GM12878 (cell line): ENCODE results near the gene SNU13. TPM values are rescaled to one million over a fixed set of nuclear protein-coding genes. Genes with fewer than 3 reads are reported as not detected.

Experiments
- ATAC-seq: fragments of 200-7000 bp; cut with Tn5 transposase; 3 replicates; pipeline ENCODE4 v1.9.1; 2020; ENCODE audit warnings: mild to moderate bottlenecking, moderate library complexity
- BruUV-seq: library from RNA; stranded (reverse); fragments of 400-500 nt; replicated peaks from 2 replicates; lab custom pipeline; 2021; lab: Mats Ljungman, UMichigan
- CTCF ChIA-PET: fragments of 300-600 bp; sonication (Branson Sonifier 250); formaldehyde crosslinking; extraction: SDS; loops from one replicate; lab custom pipeline; 2021; ENCODE audit warnings: inconsistent platforms; lab: Yijun Ruan, JAX
- POLR2A ChIA-PET: fragments of 350-600 bp; formaldehyde crosslinking; extraction: SDS; loops from one replicate; lab custom pipeline; 2021; ENCODE audit warnings: inconsistent platforms; lab: Charles Lee
- RAD21 ChIA-PET: fragments of 300-600 bp; sonication (Branson Sonifier 250); formaldehyde crosslinking; loops from one replicate; lab custom pipeline; 2023; ENCODE audit warnings: antibody characterized with exemption; ENCODE audit not compliant: unreplicated experiment; lab: Charles Lee
- SMC1A ChIA-PET: fragments of 300-600 bp; sonication (Branson Sonifier 250); formaldehyde crosslinking; loops from one replicate; lab custom pipeline; 2023; ENCODE audit not compliant: unreplicated experiment, uncharacterized antibody; lab: Charles Lee
- DNase-seq: peaks from one replicate; pipeline ENCODE4 v3.0.0-alpha.2; 2011; ENCODE audit warnings: low read depth, low spot score
- FAIRE-seq: peaks from 3 replicates; lab custom pipeline; 2011; peaks lifted over from hg19 to GRCh38; lab: Jason Lieb, UNC
- H2AFZ ChIP-seq: 2 replicates; pipeline ENCODE4 v1.6.0; 2011; ENCODE audit warnings: low read depth, low read length, control low read depth; ENCODE audit not compliant: control insufficient read depth
- H3K27ac ChIP-seq: 2 replicates; pipeline ENCODE4 v1.5.1; 2011; ENCODE audit warnings: control low read depth; ENCODE audit not compliant: control insufficient read depth, insufficient read depth
- H3K27me3 ChIP-seq, 2 experiments: replicated peaks in 1 of 2; 2 replicates each; pipeline versions ENCODE4 v1.6.0 to v1.6.1; 2011; ENCODE audit warnings: low read length in 1 of 2; ENCODE audit not compliant: control insufficient read depth in 2 of 2, insufficient read depth in 2 of 2
- H3K36me3 ChIP-seq, 2 experiments: 2 replicates each; pipeline ENCODE4 v1.5.1; 2011; ENCODE audit warnings: low read length in 1 of 2; ENCODE audit not compliant: control insufficient read depth in 2 of 2, insufficient read depth in 2 of 2
- H3K4me1 ChIP-seq: 2 replicates; pipeline ENCODE4 v1.6.1; 2011; ENCODE audit warnings: mild to moderate bottlenecking, low read length, moderate library complexity, mixed read lengths; ENCODE audit not compliant: control insufficient read depth, insufficient read depth
- H3K4me2 ChIP-seq: 2 replicates; pipeline ENCODE4 v1.6.0; 2011; ENCODE audit warnings: control low read depth; ENCODE audit not compliant: control insufficient read depth, insufficient read depth
- H3K4me3 ChIP-seq: fragments of 200-600 bp; sonication (generic); 2 replicates; pipeline ENCODE4 v1.5.1; 2016
- H3K79me2 ChIP-seq: 2 replicates; pipeline ENCODE4 v1.6.0; 2011; ENCODE audit warnings: low read length; ENCODE audit not compliant: control insufficient read depth, insufficient read depth
- H3K9ac ChIP-seq: 2 replicates; pipeline ENCODE4 v1.8.0; 2011; ENCODE audit warnings: low read length, control low read depth, mixed read lengths; ENCODE audit not compliant: control insufficient read depth, insufficient read depth
- H3K9me3 ChIP-seq: replicated peaks from 3 replicates; pipeline ENCODE4 v1.5.1; 2011; ENCODE audit warnings: mild to moderate bottlenecking, low read length; ENCODE audit not compliant: control insufficient read depth, insufficient read depth
- H4K20me1 ChIP-seq: 2 replicates; pipeline ENCODE4 v1.6.0; 2011; ENCODE audit not compliant: control insufficient read depth, insufficient read depth
- CEBPB ChIP-seq, 2 experiments: fragments of 150-350 bp in 1 of 2; IDR thresholded peaks; 2 replicates each; pipeline ENCODE4 v1.6.1; 2012 to 2014; ENCODE audit warnings: low read depth in 2 of 2, low read length in 2 of 2, borderline replicate concordance in 1 of 2, inconsistent platforms in 1 of 2
- NFYB ChIP-seq: IDR thresholded peaks from 2 replicates; pipeline ENCODE4 v1.6.1; 2011; ENCODE audit warnings: low read depth, mild to moderate bottlenecking, low read length, improper control_type of control experiment, moderate library complexity; ENCODE audit not compliant: insufficient read depth
- SP1 ChIP-seq: IDR thresholded peaks from one replicate; pipeline ENCODE4 v1.6.1; 2011; ENCODE audit warnings: low read depth, low read length
- WGBS: methylation state at CpG from one replicate; pipeline ENCODE4 v1.1.6; 2016; ENCODE audit warnings: low lambda C conversion rate; ENCODE audit not compliant: insufficient replicate concordance, insufficient coverage; ENCODE audit errors: missing lambda C conversion rate; 5-methylcytosine and 5-hydroxymethylcytosine counted together
- in situ Hi-C: fragments of 300-500 bp; cut with MboI; formaldehyde crosslinking; loops from 9 replicates; pipeline ENCODE4 v1.14.3; 2018; ENCODE audit warnings: mixed read lengths
- intact Hi-C: fragments of 100-400 bp; cut with micrococcal nuclease; formaldehyde crosslinking; loops from one replicate; pipeline ENCODE4 v1.14.2; 2022; ENCODE audit not compliant: unreplicated experiment
- polyA plus RNA-seq, 11 experiments: library from polyadenylated mRNA; depleted of rRNA in 4 of 11; unstranded in 6 of 11; stranded (reverse) in 5 of 11; fragments of >200 nt; fragmentation: Nextera tagmentation in 4 of 11; fragmentation: Illumina TruSeq in 1 of 11; extraction: Ambion mirVana in 4 of 11; extraction: Trizol in 1 of 11; gene quantifications; 1 replicate in 1 of 11; 2 replicates in 10 of 11; pipeline versions ENCODE4 v1.2.1 to v1.2.3, GENCODE V29; 2011 to 2016; ENCODE audit warnings: inconsistent platforms in 2 of 11, missing spikeins in 2 of 11, low read depth in 1 of 11
- total RNA-seq, 4 experiments: library from RNA; depleted of rRNA in 3 of 4; stranded (reverse); fragments of >200 nt in 3 of 4; fragmentation: Illumina TruSeq in 1 of 4; extraction: Trizol in 1 of 4; gene quantifications; 2 replicates each; pipeline versions ENCODE4 v1.2.1 to v1.2.3, GENCODE V29; 2013 to 2021
- TF ChIP-seq, protein P1 (sequence below): fragments of 450-650 bp; formaldehyde crosslinking; IDR thresholded peaks from 2 replicates; pipeline ENCODE4 v1.4.0; 2020; ENCODE audit warnings: mild to moderate bottlenecking, moderate library complexity

Gene SNU13
- total and polyA plus RNA-seq, 10 of the 15 experiments (the other 5 are each of a cell fraction or from before 2014, with no cell fraction given) = 157 to 870 (median 256) TPM

- TF ChIP-seq, protein P1, sequence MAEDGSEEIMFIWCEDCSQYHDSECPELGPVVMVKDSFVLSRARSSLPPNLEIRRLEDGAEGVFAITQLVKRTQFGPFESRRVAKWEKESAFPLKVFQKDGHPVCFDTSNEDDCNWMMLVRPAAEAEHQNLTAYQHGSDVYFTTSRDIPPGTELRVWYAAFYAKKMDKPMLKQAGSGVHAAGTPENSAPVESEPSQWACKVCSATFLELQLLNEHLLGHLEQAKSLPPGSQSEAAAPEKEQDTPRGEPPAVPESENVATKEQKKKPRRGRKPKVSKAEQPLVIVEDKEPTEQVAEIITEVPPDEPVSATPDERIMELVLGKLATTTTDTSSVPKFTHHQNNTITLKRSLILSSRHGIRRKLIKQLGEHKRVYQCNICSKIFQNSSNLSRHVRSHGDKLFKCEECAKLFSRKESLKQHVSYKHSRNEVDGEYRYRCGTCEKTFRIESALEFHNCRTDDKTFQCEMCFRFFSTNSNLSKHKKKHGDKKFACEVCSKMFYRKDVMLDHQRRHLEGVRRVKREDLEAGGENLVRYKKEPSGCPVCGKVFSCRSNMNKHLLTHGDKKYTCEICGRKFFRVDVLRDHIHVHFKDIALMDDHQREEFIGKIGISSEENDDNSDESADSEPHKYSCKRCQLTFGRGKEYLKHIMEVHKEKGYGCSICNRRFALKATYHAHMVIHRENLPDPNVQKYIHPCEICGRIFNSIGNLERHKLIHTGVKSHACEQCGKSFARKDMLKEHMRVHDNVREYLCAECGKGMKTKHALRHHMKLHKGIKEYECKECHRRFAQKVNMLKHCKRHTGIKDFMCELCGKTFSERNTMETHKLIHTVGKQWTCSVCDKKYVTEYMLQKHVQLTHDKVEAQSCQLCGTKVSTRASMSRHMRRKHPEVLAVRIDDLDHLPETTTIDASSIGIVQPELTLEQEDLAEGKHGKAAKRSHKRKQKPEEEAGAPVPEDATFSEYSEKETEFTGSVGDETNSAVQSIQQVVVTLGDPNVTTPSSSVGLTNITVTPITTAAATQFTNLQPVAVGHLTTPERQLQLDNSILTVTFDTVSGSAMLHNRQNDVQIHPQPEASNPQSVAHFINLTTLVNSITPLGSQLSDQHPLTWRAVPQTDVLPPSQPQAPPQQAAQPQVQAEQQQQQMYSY (CRISPR knock-in tag) = no peak
- TF ChIP-seq SP1 (no peak), NFYB (no peak)
These were observed 32.1 kb downstream of the SNU13 start (continued) for GRCh38 chr22:41656556-41656955.

DNA sequence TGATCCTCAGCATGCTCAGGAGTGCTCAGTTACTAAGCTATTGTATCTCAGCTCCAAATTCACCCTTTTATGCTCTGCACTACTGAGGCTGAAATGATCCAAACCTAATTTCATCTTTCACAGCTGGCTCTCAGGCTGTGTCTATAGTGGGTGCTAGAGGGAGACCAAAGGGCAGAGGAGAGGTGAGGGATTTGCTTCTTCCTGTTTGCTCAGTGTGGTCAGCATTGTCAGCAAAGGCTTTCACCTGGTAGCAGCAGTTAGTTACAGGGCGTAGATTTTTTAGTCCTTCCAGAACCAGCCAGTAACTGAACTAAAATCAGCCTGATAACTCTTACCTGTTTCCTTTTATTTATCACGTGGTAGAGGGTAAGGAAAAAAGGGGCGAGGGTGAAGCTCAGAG is 34.3 kb downstream of the SNU13 start:
- intact Hi-C loops = no loop called here
- CTCF ChIA-PET = interaction anchor here (0.9 to 3.6 kb wide), 3 partner anchors 12 to 93 kb away, joined by 3 to 24 read pairs (median 3); no protein-coding TSS in a partner anchor
- no peak for DNase-seq
- BruUV-seq = no TSS peak
- H3K4me1 ChIP-seq = no peaks in the 10 kb centered on the region
- peaks cover 22 to 56% of the 10 kb centered on the region in 2 experiments for H3K36me3 ChIP-seq
- no peak overlapping the region for H3K9ac ChIP-seq
- SMC1A ChIA-PET = interaction anchor here (0.6 to 1.4 kb wide), 2 partner anchors 13 to 16 kb away, joined by 3 read pairs; no protein-coding TSS in a partner anchor
- in situ Hi-C loops = no loop called here
- H2AFZ ChIP-seq = no peak overlapping the region
- RAD21 ChIA-PET = no interaction called here
- no peaks in the 10 kb centered on the region for H3K79me2 ChIP-seq
- no peak for TF ChIP-seq CEBPB (IDR thresholded peaks at IDR 0.05; ENCODE audit: borderline replicate concordance in 1 of 2, low read depth in 2 of 2, low read length in 2 of 2)
- TF ChIP-seq, all 136 proteins: peak for 0
- ATAC-seq (no peak), FAIRE-seq (no peak)
- 86% methylated on average over 3 of the region's 3 CpGs for WGBS
- POLR2A ChIA-PET = interaction anchor here (0.5 to 1.0 kb wide), 3 partner anchors 16 to 73 kb away, joined by 3 to 6 read pairs (median 4); no protein-coding TSS in a partner anchor
- Histone ChIP-seq H3K27ac (no peak overlapping the region), H3K9me3 (no peaks in the 10 kb centered on the region), H4K20me1 (no peaks in the 10 kb centered on the region), H3K4me3 (no peak overlapping the region), H3K27me3 (no peaks in the 10 kb centered on the region), H3K4me2 (no peak overlapping the region)
